Ovary (tissue), 9 donors: ENCODE measurements around the gene GGT7. TPM values are rescaled to one million over a fixed set of nuclear protein-coding genes. Genes with fewer than 3 reads are reported as not detected.

ENCODE experiments used
- DNase-seq, 5 donors: peaks; one replicate each; pipeline ENCODE4 v3.0.0-alpha.2; 2019 to 2020
- H3K27ac ChIP-seq, 2 donors: fragments of 200-600 bp; one replicate each; pipeline versions ENCODE4 v1.5.1 to v1.8.0; 2019 to 2022
- H3K27me3 ChIP-seq: fragments of 200-600 bp; one replicate; pipeline ENCODE4 v1.8.0; 2022
- H3K36me3 ChIP-seq: fragments of 200-600 bp; sonication (generic); one replicate; pipeline ENCODE4 v1.5.1; 2019
- H3K4me1 ChIP-seq: one replicate; pipeline ENCODE4 v1.8.1; 2013; ENCODE audit warnings: mild to moderate bottlenecking, moderate library complexity; ENCODE audit not compliant: insufficient read depth
- H3K4me3 ChIP-seq: fragments of 200-600 bp; sonication (generic); one replicate; pipeline ENCODE4 v1.5.1; 2017
- H3K9me3 ChIP-seq, 2 donors: fragments of 200-600 bp in 1 of 2; sonication (generic) in 1 of 2; one replicate each; pipeline versions ENCODE4 v1.5.1 to v1.8.1; 2013 to 2019; ENCODE audit warnings: mild to moderate bottlenecking in 1 of 2, moderate library complexity in 1 of 2
- EP300 ChIP-seq: sonication (generic); formaldehyde crosslinking; IDR thresholded peaks from one replicate; pipeline ENCODE4 v1.6.1; 2017; ENCODE audit warnings: antibody characterized with exemption
- POLR2A ChIP-seq: fragments of 450-650 bp; IDR thresholded peaks from one replicate; pipeline ENCODE4 v1.6.1; 2017; ENCODE audit warnings: antibody characterized with exemption, mild to moderate bottlenecking, moderate library complexity
- WGBS, 3 donors: extraction: QIAGEN DNeasy Blood & Tissue Kit in 1 of 3; methylation state at CpG; one replicate each; pipeline versions ENCODE4 v1.1.5 to v1.1.7; 2013 to 2017; 5-methylcytosine and 5-hydroxymethylcytosine counted together
- intact Hi-C, 4 donors: fragments of 100-400 bp; cut with DNase I; formaldehyde crosslinking; loops; one replicate each; pipeline versions ENCODE4 v1.11.0 to v1.15.1; 2022 to 2023
- polyA plus RNA-seq, 2 donors: library from polyadenylated mRNA; stranded (reverse); fragments of 200-250 nt in 1 of 2; fragments of 350-450 nt in 1 of 2; fragmentation: Illumina TruSeq in 1 of 2; extraction: RNeasy Lipid Tissue Mini Kit (QIAGEN cat#74804) in 1 of 2; gene quantifications; one replicate each; pipeline ENCODE4 v1.2.3, GENCODE V29; 2013 to 2014
- total RNA-seq, 7 donors: library from RNA; depleted of rRNA in 2 of 7; stranded (reverse); fragments of >200 nt in 2 of 7; fragmentation: NEBNext Ultra II Directional in 3 of 7; extraction: Animal tissue kit (Norgen Biotek cat#: 25700) in 3 of 7; gene quantifications; one replicate each; pipeline versions ENCODE4 v1.1.0 to v1.2.4, GENCODE V29; 2016 to 2023
- TF ChIP-seq, protein P1 (sequence below), 3 donors: fragments of 450-650 bp in 2 of 3; fragments of 200-600 bp in 1 of 3; IDR thresholded peaks; one replicate each; pipeline versions ENCODE4 v1.5.1 to v1.8.0; 2016 to 2022; ENCODE audit warnings: antibody characterized with exemption in 3 of 3, mild to moderate bottlenecking in 1 of 3
- donor health status: DM: no; HTN: no; CAD: no; lungs with moderate emphysema.
- donor health status: DM: no; HTN: no; CAD: no.
- donor health status: Bipolar disorder and iron deficiency.
- donor health status: DM: yes; HTN: yes; CAD: no.
- donor health status: DM: no; HTN: no; CAD: no.
- donor health status: DM: yes; HTN: yes; CAD: no.

Gene GGT7
- total and polyA plus RNA-seq, 9 donors, result 4.4 to 30.3 (median 18.8) TPM

DNA sequence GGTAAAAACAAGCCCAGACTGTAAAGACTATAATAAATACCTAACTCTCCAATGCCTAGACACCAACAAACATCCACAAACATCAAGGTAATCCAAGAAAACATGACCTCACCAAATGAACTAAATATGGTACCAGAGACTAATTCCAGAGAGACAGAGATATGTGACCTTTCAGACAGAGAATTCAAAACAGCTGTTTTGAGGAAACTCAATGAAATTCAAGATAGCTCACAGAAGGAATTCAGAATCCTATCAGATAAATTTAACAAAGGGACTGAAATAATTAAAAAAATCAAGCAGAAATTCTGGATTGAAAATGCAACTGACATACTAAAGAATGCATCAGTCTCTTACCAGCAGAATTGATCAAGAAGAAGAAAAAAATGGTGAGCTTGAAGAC, 73.8 kb downstream of the GGT7 start:
- Histone ChIP-seq H3K27me3 (no peaks in the 10 kb centered on the region), H3K4me1 (peaks cover 1% of the 10 kb centered on the region), H3K27ac (no peak overlapping the region), H3K9me3 (no peaks in the 10 kb centered on the region), H3K4me3 (no peak overlapping the region), H3K36me3 (no peaks in the 10 kb centered on the region)
- TF ChIP-seq POLR2A, result no peak
- TF ChIP-seq, protein P1, sequence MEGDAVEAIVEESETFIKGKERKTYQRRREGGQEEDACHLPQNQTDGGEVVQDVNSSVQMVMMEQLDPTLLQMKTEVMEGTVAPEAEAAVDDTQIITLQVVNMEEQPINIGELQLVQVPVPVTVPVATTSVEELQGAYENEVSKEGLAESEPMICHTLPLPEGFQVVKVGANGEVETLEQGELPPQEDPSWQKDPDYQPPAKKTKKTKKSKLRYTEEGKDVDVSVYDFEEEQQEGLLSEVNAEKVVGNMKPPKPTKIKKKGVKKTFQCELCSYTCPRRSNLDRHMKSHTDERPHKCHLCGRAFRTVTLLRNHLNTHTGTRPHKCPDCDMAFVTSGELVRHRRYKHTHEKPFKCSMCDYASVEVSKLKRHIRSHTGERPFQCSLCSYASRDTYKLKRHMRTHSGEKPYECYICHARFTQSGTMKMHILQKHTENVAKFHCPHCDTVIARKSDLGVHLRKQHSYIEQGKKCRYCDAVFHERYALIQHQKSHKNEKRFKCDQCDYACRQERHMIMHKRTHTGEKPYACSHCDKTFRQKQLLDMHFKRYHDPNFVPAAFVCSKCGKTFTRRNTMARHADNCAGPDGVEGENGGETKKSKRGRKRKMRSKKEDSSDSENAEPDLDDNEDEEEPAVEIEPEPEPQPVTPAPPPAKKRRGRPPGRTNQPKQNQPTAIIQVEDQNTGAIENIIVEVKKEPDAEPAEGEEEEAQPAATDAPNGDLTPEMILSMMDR (IDR thresholded peaks at IDR 0.05), result no peak
- no peak for DNase-seq
- intact Hi-C loops, result no loop called here

DNA sequence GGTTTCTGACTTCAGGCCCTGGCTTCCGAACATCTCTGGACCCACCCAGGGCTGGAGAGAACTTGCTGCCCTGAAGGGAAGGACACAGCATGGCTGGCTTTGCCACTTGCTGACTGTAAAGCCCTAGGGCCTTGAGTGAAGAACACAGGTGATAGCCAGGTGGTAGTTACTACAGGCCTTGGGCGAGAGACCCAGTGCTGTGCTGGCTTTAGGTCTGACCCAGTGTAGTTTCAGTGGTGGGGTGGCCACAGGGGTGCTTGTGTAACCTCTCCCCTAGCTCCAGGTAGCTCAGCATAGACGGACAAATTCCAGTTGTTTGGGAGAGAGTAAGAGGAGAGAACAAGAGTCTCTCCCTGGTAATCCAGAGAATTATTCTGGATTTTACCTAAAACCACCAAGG, 74.3 kb downstream of the GGT7 start:
- H3K36me3 ChIP-seq, result no peaks in the 10 kb centered on the region
- peaks cover 1% of the 10 kb centered on the region for H3K4me1 ChIP-seq
- no peak for TF ChIP-seq POLR2A
- no peak for TF ChIP-seq EP300
- TF ChIP-seq, protein P1 (IDR thresholded peaks at IDR 0.05), result no peak
- no peak overlapping the region for H3K4me3 ChIP-seq
- H3K27ac ChIP-seq, result no peak overlapping the region
- H3K9me3 ChIP-seq, result no peaks in the 10 kb centered on the region
- DNase-seq, result no peak
- intact Hi-C loops, result no loop called here
- no peaks in the 10 kb centered on the region for H3K27me3 ChIP-seq
- 63 to 65% (median 65%) methylated on average over 3 of the region's 3 CpGs for WGBS, 3 donors

DNA sequence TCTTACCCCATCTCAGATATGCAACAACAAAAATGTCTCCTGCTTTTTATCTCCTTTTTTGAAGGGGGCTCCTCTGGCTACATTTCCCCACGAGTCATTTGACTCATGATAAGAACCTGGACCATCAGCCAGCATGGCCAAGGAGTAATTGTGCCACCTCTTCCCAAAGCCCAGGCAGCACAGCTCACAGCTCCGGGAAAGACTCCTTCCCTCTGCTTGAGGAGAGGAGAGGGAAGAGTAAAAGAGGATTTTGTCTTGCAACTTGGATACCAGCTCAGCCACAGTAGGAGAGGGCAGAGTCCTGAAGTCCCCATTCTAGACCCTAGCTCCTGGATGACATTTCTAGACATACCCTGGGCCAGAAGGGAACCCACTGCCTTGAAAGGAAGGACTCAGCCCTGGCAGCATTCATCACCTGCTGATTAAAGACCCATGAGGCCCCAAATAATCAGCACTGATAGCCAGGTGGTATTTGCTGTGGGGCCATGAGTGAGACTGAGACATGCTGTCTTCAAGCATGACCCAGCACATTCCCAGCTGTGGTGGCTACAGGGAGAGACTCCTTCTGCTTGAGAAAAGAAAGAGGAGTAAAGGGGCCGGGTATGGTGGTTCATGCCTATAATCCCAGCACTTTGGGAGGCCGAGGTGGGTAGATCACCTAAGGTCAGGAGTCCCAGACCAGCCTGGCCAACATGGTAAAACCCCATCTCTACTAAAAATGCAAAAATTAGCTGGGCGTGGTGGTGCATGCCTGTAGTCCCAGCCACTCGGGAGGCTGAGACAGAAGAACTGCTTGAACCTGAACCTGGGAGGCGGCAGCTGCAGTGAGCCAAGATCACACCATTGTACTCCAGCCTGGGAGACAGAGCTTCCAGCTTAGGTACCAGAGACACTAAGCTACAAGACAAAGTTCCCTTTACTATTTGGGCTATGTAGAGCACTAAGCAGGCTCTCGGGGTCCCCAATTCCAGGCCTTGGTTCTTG, 75.4 kb downstream of the GGT7 start:
- H3K4me1 ChIP-seq, result peaks cover 1% of the 10 kb centered on the region
- 80 to 92% (median 88%) methylated on average over 8 of the region's 8 CpGs for WGBS, 3 donors
- no peak overlapping the region for H3K27ac ChIP-seq
- TF ChIP-seq POLR2A (no peak), EP300 (no peak)
- TF ChIP-seq, protein P1 (IDR thresholded peaks at IDR 0.05), result no peak
- no peak for DNase-seq
- intact Hi-C loops, result no loop called here
- no peak overlapping the region for H3K4me3 ChIP-seq
- no peaks in the 10 kb centered on the region for H3K36me3 ChIP-seq
- no peaks in the 10 kb centered on the region for H3K27me3 ChIP-seq
- no peaks in the 10 kb centered on the region for H3K9me3 ChIP-seq

Other genes with a start within 250 kb of the GGT7 start
- gene PIGU, start 195.8 kb downstream of the GGT7 start, total RNA-seq, result 10 to 100 TPM; 14.4 to 26.5 (median 19.1) TPM
- 10 to 100 TPM; 20.9 to 61.4 TPM for gene PIGU, start 195.8 kb downstream of the GGT7 start, polyA plus RNA-seq
- 10 to 100 TPM in 4 of 7 donors, 1 to 10 TPM in 3; 4.9 to 16.0 (median 13.3) TPM for gene TP53INP2, start 168.5 kb downstream of the GGT7 start, total RNA-seq
- gene TP53INP2, start 168.5 kb downstream of the GGT7 start, polyA plus RNA-seq, result 10 to 100 TPM in 1 of 2 donors, 1 to 10 TPM in 1; 6.9 to 50.3 TPM
- gene NCOA6, start 47.2 kb downstream of the GGT7 start, total RNA-seq, result 10 to 100 TPM; 10.5 to 31.7 (median 23.9) TPM
- 10 to 100 TPM; 14.0 to 28.6 TPM for gene NCOA6, start 47.2 kb downstream of the GGT7 start, polyA plus RNA-seq
- gene ACSS2, start 3.8 kb upstream of the GGT7 start, total RNA-seq, result 10 to 100 TPM; 26.8 to 42.6 (median 39.1) TPM
- gene ACSS2, start 3.8 kb upstream of the GGT7 start, polyA plus RNA-seq, result 10 to 100 TPM; 25.3 to 59.7 TPM
- gene GSS, start 83.0 kb upstream of the GGT7 start, total RNA-seq, result 10 to 100 TPM; 14.5 to 35.3 (median 22.2) TPM
- gene GSS, start 83.0 kb upstream of the GGT7 start, polyA plus RNA-seq, result 10 to 100 TPM; 19.8 to 42.0 TPM
- 1 to 10 TPM in 4 of 7 donors, under 1 TPM in 3; 0.74 to 2.6 (median 1.1) TPM for gene MYH7B, start 83.0 kb upstream of the GGT7 start, total RNA-seq
- 1 to 10 TPM in 1 of 2 donors, under 1 TPM in 1; 0.30 to 2.3 TPM for gene MYH7B, start 83.0 kb upstream of the GGT7 start, polyA plus RNA-seq
- gene TRPC4AP, start 220.0 kb upstream of the GGT7 start, total RNA-seq, result 10 to 100 TPM; 32.9 to 41.5 (median 40.7) TPM
- gene TRPC4AP, start 220.0 kb upstream of the GGT7 start, polyA plus RNA-seq, result 10 to 100 TPM; 30.5 to 51.8 TPM